GM12878 (cell line): ENCODE data around the gene UGT1A7.

Experiments used
- ATF7 ChIP-seq: fragments of 450-650 bp; IDR thresholded peaks from 2 replicates; pipeline ENCODE4 v1.6.1; 2016; ENCODE audit warnings: low read depth, mild to moderate bottlenecking
- BHLHE40 ChIP-seq, 2 experiments: fragments of 450-650 bp in 1 of 2; IDR thresholded peaks; 2 replicates each; pipeline ENCODE4 v1.6.1; 2011 to 2017; ENCODE audit warnings: low read depth in 2 of 2, borderline replicate concordance in 1 of 2, improper control_type of control experiment in 1 of 2, low read length in 1 of 2, mild to moderate bottlenecking in 1 of 2
- CEBPB ChIP-seq, 2 experiments: fragments of 150-350 bp in 1 of 2; IDR thresholded peaks; 2 replicates each; pipeline ENCODE4 v1.6.1; 2012 to 2014; ENCODE audit warnings: low read depth in 2 of 2, low read length in 2 of 2, borderline replicate concordance in 1 of 2, inconsistent platforms in 1 of 2
- EP300 ChIP-seq, 2 experiments: fragments of 150-350 bp in 1 of 2; IDR thresholded peaks; 2 replicates each; pipeline ENCODE4 v1.6.1; 2011 to 2012; ENCODE audit warnings: low read depth in 2 of 2, low read length in 2 of 2, borderline replicate concordance in 1 of 2, improper control_type of control experiment in 1 of 2, inconsistent platforms in 1 of 2; ENCODE audit not compliant: control insufficient read depth in 1 of 2
- EZH2 ChIP-seq: IDR thresholded peaks from 2 replicates; pipeline ENCODE4 v1.6.1; 2012; ENCODE audit warnings: low read depth, mild to moderate bottlenecking, control low read depth, inconsistent platforms, low read length, borderline replicate concordance; ENCODE audit not compliant: control insufficient read depth
- NFYB ChIP-seq: IDR thresholded peaks from 2 replicates; pipeline ENCODE4 v1.6.1; 2011; ENCODE audit warnings: low read depth, mild to moderate bottlenecking, low read length, improper control_type of control experiment, moderate library complexity; ENCODE audit not compliant: insufficient read depth
- POLR2A ChIP-seq: IDR thresholded peaks from 2 replicates; pipeline ENCODE4 v1.6.1; 2011; ENCODE audit warnings: low read depth, mild to moderate bottlenecking, low read length
- POLR2AphosphoS5 ChIP-seq: IDR thresholded peaks from 2 replicates; pipeline ENCODE4 v1.6.1; 2011; ENCODE audit warnings: mild to moderate bottlenecking, low read length, inconsistent platforms
- SREBF1 ChIP-seq: IDR thresholded peaks from 2 replicates; pipeline ENCODE4 v1.6.1; 2012; ENCODE audit warnings: mild to moderate bottlenecking, low read length
- YBX1 ChIP-seq: fragments of 450-650 bp; IDR thresholded peaks from 2 replicates; pipeline ENCODE4 v1.6.1; 2016; ENCODE audit warnings: antibody characterized with exemption
- ZNF274 ChIP-seq: IDR thresholded peaks from one replicate; pipeline ENCODE4 v1.8.0; 2011; ENCODE audit not compliant: insufficient read length, insufficient read depth
- TF ChIP-seq, protein P1 (sequence below), 3 experiments: IDR thresholded peaks in 2 of 3; conservative IDR thresholded peaks in 1 of 3; 2 replicates each; pipeline ENCODE4 v1.5.1; 2011; ENCODE audit warnings: low read depth in 3 of 3, low read length in 3 of 3, mild to moderate bottlenecking in 3 of 3, control low read depth in 2 of 3, moderate library complexity in 2 of 3, inconsistent platforms in 1 of 3, mixed read lengths in 1 of 3; ENCODE audit not compliant: control insufficient read depth in 2 of 3, insufficient read depth in 1 of 3; ENCODE audit errors: extremely low read depth in 1 of 3
- TF ChIP-seq, protein P2 (sequence below): fragments of 450-650 bp; formaldehyde crosslinking; IDR thresholded peaks from 2 replicates; pipeline ENCODE4 v1.4.0; 2020; ENCODE audit warnings: mild to moderate bottlenecking, moderate library complexity

DNA sequence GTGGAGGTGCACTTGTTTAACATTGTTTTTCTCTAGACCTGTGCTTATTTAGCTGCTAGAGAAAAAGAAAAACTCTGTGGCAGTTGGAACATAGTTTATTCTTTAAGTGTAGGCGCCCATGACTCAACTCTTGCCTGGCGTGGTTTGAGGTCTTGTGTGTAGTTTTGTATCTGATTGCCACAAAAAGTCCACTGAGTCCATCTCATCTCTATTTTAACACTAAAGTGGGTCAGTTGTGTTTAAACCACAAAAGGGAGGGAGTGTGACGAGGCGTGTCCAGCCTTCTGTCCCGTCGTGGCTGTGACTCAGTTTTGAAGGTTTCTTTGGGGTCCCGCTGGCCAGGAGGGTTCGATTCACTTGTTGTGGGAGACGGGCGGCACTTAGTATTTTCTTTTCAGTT, 25.3 kb upstream of the UGT1A7 start:
- TF ChIP-seq, protein P1, sequence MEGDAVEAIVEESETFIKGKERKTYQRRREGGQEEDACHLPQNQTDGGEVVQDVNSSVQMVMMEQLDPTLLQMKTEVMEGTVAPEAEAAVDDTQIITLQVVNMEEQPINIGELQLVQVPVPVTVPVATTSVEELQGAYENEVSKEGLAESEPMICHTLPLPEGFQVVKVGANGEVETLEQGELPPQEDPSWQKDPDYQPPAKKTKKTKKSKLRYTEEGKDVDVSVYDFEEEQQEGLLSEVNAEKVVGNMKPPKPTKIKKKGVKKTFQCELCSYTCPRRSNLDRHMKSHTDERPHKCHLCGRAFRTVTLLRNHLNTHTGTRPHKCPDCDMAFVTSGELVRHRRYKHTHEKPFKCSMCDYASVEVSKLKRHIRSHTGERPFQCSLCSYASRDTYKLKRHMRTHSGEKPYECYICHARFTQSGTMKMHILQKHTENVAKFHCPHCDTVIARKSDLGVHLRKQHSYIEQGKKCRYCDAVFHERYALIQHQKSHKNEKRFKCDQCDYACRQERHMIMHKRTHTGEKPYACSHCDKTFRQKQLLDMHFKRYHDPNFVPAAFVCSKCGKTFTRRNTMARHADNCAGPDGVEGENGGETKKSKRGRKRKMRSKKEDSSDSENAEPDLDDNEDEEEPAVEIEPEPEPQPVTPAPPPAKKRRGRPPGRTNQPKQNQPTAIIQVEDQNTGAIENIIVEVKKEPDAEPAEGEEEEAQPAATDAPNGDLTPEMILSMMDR (IDR thresholded peaks at IDR 0.05 in 2 of 3, conservative IDR thresholded peaks at IDR 0.05 in 1 of 3; ENCODE audit: control insufficient read depth in 2 of 3, extremely low read depth in 1 of 3, insufficient read depth in 1 of 3, low read depth in 3 of 3, low read length in 3 of 3) = no peak
- TF ChIP-seq NFYB = no peak
- TF ChIP-seq POLR2A = no peak
- TF ChIP-seq, protein P2, sequence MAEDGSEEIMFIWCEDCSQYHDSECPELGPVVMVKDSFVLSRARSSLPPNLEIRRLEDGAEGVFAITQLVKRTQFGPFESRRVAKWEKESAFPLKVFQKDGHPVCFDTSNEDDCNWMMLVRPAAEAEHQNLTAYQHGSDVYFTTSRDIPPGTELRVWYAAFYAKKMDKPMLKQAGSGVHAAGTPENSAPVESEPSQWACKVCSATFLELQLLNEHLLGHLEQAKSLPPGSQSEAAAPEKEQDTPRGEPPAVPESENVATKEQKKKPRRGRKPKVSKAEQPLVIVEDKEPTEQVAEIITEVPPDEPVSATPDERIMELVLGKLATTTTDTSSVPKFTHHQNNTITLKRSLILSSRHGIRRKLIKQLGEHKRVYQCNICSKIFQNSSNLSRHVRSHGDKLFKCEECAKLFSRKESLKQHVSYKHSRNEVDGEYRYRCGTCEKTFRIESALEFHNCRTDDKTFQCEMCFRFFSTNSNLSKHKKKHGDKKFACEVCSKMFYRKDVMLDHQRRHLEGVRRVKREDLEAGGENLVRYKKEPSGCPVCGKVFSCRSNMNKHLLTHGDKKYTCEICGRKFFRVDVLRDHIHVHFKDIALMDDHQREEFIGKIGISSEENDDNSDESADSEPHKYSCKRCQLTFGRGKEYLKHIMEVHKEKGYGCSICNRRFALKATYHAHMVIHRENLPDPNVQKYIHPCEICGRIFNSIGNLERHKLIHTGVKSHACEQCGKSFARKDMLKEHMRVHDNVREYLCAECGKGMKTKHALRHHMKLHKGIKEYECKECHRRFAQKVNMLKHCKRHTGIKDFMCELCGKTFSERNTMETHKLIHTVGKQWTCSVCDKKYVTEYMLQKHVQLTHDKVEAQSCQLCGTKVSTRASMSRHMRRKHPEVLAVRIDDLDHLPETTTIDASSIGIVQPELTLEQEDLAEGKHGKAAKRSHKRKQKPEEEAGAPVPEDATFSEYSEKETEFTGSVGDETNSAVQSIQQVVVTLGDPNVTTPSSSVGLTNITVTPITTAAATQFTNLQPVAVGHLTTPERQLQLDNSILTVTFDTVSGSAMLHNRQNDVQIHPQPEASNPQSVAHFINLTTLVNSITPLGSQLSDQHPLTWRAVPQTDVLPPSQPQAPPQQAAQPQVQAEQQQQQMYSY (CRISPR knock-in tag) = no peak
- no peak for TF ChIP-seq EZH2
- TF ChIP-seq CEBPB (IDR thresholded peaks at IDR 0.05; ENCODE audit: borderline replicate concordance in 1 of 2, low read depth in 2 of 2, low read length in 2 of 2) = no peak
- TF ChIP-seq POLR2AphosphoS5 = no peak
- TF ChIP-seq ATF7 = no peak
- no peak for TF ChIP-seq EP300 (IDR thresholded peaks at IDR 0.05; ENCODE audit: borderline replicate concordance in 1 of 2, control insufficient read depth in 1 of 2, low read depth in 2 of 2, low read length in 2 of 2)
- no peak for TF ChIP-seq YBX1
- TF ChIP-seq BHLHE40 (IDR thresholded peaks at IDR 0.05; ENCODE audit: borderline replicate concordance in 1 of 2, low read depth in 2 of 2, low read length in 1 of 2) = no peak
- no peak for TF ChIP-seq SREBF1
- no peak for TF ChIP-seq ZNF274
